Cardiac septum (tissue), 1 donor: ENCODE results near the gene FTH1. TPM values are rescaled to one million over a fixed set of nuclear protein-coding genes. Genes with fewer than 3 reads are reported as not detected.
"Not testable (repeated sequence)": the region's sequence is repeated elsewhere in the genome, so short reads cannot be mapped to it uniquely, and the experiment has no call there.

Source experiments
- DNase-seq: peaks from one replicate; pipeline ENCODE4 v3.0.0-alpha.2; 2020; ENCODE audit warnings: low spot score
- intact Hi-C: fragments of 100-400 bp; cut with DNase I; formaldehyde crosslinking; loops from one replicate; pipeline ENCODE4 v1.14.0; 2022
- long read RNA-seq: library from polyadenylated mRNA; unstranded; transcript quantifications from one replicate; pipeline ENCODE4 v2.0.0, GENCODE V29; 2021
- total RNA-seq: library from RNA; stranded (reverse); fragmentation: NEBNext Ultra II Directional; extraction: Animal tissue kit (Norgen Biotek cat#: 25700); gene quantifications from one replicate; pipeline ENCODE4 v1.2.1, GENCODE V29; 2021
- donor health status: DM: no; HTN: no; CAD: no.

FTH1 gene
- total RNA-seq = 3,174 TPM
- long read RNA-seq, transcript FTH1-201 (4 exons, 1,229 nt) = major isoform, 2,376 of 2,423 reads
- long read RNA-seq, partial matches to known transcripts = 25 of 2,423 reads
- long read RNA-seq, other reads (novel, unspliced or antisense) = 13 of 2,423 reads

DNA sequence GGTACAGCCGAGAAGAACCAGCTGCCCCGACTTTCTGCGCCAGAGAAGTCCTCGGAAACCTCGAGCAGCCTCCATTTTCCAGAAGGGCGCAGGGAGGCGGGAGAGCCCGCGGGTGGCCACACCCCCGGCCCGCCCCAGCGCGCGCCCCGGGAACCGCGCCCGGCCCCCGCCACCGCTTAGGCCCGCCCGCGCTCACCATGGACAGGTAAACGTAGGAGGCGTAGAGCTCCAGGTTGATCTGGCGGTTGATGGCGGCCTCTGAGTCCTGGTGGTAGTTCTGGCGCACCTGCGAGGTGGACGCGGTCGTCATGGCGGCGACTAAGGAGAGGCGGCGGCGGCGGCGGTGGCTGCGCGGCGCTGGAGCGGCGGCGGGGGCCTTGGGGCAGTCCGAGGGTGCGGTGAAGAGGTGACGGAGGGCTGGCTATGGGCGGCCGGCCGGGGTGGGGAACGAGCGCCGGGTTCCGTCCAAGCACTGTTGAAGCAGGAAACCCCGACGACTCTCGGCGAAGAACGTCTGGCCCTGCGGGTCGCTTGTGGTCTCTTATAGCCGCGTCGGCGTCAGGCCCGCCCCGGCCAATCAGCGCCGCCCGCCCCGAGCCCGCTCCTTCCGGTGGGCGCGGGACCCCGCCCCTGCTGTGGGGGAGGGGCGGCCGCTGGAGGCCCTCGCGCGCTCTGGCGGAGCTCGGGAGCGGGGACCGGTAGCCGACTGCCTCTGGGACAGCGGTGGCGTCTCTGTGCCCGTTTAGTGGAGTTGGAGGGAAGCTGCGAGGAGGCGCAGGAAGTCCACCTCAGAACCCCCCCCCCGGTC, at the start of gene FTH1:
FTH1 (minus strand) TSS at position 519 of the 808 bp plus-strand sequence; CDS start at position 310, 209 bp downstream.
- intact Hi-C loops = loop anchor here (2.0 to 5.0 kb wide), 2 partner anchors 77 to 150 kb away; partner anchors contain the start of genes FADS1 and FADS3
- DNase-seq = peak; percentile 97

DNA sequence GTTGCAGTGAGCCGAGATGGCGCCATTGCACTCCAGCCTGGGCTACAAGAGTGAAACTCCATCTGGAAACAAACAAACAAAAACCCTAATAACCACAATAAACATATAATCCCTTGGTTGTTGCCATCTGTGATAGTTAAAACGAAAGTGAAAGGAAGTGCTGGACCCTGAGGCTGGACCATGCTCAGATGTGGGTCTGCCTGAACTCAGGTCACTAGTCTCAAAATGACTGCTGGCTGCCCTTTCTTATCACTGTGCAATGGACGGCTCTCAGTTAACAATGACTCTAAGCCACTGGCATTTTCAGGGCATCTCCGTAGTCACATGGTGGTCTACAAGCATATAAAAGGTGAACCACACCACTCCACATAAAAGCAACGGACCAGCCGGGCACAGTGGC, 48.2 kb upstream of the FTH1 start:
- intact Hi-C loops = no loop called here
- DNase-seq = no peak

DNA sequence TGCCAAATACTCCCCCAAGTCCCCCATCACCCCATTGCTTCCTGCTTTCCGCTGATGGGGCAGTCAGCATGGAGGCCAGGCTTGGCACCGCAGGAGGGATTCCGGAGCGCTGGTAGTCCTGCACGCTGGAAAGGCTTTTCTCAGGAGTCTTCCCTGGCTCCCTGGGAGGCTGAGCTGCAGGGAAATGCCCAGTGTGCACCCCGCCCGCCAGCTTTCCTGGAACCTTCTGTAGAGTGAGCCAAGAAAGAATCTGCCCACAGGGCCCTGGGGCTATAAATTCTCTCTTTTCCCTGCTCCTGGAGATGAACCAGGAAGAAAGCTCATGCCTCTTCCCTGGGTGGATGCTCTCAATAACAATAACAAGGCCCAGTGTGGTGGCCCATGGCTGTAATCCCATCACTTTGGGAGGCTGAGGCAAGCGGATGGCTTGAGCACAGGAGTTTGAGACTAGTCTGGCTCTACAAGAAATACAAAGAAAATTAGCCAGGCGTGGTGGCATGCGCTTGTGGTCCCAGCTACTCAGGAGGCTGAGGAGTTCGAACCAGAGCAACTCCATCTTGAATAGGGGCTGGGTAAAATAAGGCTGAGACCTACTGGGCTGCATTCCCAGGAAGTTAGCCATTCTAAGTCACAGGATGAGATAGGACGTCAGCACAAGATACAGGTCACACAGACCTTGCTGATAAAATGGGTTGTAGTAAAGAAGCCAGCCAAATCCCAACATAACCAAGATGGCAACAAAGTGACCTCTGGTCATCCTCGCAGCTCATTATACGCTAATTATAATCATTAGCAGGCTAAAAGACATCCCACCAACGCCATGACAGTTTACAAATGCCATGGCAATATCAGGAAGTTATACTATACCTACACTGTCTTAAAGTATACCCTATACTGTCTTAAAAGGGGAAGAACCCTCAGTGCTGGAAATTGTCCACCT, 46.4 kb upstream of the FTH1 start:
- DNase-seq = no peak
- intact Hi-C loops = no loop called here

DNA sequence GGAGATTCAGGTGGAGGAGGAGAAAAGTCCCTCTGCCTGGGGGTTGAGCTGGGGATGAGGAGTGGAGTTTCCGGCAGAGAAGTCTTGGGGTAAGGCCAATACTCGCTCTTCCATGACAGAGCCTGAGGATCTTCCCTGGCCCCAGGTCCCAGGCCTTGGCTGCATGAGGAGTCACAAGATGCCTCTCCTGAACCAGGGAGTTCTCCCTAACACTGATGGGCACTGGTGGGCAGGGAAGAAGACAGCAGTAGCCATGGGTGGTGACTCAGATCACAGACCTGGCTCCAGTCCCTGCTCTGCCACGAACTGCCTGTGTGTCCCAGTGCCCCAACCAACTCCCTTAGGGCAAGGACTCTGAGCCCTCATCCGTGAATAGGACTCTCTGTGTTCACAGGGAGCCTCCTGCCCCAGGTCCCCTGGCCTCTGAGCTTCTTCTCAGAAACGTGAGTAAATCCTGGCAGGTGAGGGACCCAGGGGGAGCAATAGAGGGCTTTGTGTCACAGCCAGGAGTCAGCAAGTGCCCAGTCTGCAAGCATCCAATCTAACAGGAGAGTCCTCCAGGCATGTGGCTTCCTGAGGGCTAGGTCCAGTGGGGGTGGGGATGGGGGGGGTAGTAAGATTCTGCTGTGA, 45.5 kb upstream of the FTH1 start:
- intact Hi-C loops = no loop called here
- no peak for DNase-seq

DNA sequence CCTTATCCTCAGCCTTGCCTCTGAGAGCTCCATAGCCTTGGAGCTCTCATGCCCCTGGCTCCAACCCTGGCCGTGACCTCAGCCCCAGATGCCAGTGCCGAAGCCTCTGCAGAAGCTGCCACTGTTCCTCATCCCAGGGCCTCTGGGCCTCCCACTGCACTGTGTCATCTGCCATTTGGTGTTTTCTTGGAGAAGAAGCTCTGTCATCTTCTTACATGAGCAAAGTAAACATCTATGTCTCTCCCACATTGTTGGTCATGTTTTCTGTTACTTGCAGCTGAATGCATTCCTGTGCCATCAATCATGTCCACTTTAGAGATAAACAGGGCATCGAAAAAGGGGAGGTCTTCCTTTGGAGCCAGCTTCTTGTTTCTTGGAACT, 45.0 kb upstream of the FTH1 start:
- intact Hi-C loops = no loop called here
- no peak for DNase-seq

DNA sequence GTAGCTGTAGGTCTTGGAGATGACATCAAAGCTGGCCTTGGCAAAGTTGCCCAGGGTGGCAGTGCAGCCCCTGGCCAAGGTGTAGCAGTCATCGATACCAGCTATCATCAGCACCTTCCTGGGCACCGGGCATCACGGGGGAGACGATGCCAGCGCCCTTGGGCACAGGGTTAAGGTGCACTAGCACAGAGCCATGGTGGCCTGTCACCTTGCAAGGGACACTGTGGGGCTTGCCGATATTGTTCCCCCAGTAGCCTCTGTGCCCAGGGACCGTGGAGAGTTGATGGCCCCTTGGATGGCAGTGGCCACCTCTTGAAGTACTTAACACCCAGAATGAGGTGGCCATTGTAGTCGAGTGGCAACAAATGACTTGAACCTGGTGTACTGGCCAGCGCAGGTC, 44.4 kb upstream of the FTH1 start:
- no peak for DNase-seq
- intact Hi-C loops = no loop called here

DNA sequence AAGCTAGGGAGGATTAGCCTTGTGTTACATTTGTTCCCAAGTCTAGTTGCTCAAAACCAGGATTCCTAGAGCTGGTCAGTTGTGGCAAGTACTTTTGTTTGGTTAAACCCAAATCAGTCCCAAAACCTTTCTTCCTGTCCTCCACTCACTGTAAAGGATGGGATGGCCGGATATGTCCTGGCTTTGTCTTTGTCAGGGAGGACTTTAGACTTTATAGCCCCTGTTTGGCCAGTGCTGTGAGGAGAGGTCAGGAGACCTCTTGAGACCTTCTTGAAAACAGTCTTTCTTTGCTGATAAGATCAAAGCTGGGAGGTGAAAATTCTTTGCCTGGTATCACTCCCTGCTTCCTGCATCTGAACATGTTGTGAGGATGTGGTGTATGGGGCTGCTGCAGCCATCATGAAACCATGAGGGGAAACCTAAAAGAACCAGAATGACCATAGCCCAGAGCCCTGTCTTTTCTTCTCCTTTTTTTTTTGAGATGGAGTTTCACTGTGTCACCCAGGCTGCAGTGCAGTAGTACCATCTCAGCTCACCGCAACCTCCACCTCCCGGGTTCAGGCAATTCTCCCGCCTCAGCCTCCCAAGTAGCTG, 43.6 kb upstream of the FTH1 start:
- intact Hi-C loops = no loop called here
- DNase-seq = no peak

DNA sequence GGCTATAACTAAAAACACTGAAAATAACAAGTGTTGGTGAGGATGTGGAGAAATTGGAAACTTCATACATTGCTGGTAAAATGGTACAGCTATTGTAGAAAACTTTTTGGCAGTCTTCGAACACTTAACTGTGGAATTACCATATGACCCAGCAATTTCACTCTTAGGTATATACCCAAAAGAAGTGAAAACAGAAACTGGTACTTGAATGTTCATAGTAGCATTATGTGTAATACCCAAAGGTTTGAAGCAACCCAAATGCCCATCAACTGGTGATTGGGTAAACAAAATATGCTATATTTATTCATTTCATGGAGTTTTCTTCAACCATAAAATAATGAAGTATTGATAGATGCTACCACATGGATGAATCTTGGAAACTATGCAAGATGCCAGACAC, 40.8 kb upstream of the FTH1 start:
- intact Hi-C loops = no loop called here
- DNase-seq = no peak

DNA sequence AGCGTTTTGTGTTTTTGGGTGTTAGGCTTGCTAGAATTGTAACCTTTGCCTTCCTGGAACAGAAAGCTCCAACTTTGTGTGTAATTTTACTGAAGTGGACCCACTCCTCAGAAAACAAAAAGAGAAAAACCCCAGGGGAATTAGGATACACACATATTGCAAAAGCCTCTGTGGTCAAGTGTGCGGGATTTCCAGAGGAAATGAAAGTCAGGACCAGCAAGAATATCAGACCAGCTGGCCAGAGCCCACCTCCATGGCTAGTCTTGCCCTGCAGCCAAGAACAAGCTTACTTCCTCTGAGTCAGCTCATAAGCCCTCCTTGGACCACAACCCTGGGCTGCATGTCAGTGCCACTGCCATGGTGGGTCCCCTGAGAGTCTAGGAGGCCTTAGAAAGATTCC, 37.0 kb upstream of the FTH1 start:
- DNase-seq = no peak
- intact Hi-C loops = no loop called here

DNA sequence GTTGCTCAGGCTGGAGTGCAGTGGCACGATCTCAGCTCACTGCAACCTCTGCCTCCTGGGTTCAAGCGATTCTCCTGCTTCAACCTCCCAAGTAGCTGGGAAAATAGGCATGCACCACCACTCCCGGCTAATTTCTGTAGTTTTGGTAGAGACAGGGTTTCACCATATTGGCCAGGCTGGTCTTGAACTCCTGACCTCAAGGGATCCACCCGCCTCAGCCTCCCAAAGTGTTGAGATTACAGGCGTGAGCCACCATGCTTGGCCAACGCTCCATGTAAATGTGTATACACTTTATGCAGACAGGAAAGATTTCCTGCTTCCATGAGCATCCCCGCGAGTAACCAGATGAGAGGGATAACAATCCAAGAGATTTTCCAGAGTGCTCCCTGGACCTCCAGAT, 34.8 kb upstream of the FTH1 start:
- intact Hi-C loops, DNase-seq: not testable (repeated sequence)

DNA sequence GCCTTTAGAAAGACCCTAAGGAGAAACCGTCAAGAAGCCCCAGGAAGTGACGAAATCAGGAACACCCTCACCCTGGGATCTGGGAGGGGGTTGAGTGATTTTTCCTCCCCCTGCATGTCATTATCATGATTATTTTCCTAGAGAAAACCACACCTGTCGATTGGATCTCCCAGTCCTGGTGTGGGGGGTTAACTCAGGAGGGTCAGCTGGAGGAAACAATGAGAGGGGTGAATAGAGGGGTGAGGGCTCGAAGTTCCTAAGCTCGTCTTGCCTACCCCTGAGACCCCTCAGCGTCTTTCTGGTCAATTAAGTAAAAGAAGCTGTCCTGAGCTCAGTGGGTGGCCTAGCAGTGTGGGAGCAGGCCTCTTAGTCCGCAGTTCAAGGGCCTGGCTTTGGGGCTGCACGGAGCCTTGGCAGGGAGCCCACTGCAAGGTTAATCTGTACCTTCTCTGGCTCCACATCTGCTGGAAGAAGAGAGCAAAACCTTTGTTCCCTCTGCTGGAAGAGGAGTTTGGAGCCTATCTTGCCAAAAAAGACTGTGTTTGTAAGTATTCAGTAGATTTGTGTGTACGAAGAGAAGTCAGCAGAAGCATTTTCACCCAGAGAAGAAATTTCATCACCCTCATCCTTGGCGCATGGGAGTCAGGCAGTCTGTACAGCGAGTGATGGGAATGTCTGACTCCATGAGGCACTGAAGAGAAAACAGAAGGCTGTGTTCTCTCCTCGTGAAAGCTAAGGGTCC, 34.2 kb upstream of the FTH1 start:
- intact Hi-C loops = no loop called here
- DNase-seq = no peak

DNA sequence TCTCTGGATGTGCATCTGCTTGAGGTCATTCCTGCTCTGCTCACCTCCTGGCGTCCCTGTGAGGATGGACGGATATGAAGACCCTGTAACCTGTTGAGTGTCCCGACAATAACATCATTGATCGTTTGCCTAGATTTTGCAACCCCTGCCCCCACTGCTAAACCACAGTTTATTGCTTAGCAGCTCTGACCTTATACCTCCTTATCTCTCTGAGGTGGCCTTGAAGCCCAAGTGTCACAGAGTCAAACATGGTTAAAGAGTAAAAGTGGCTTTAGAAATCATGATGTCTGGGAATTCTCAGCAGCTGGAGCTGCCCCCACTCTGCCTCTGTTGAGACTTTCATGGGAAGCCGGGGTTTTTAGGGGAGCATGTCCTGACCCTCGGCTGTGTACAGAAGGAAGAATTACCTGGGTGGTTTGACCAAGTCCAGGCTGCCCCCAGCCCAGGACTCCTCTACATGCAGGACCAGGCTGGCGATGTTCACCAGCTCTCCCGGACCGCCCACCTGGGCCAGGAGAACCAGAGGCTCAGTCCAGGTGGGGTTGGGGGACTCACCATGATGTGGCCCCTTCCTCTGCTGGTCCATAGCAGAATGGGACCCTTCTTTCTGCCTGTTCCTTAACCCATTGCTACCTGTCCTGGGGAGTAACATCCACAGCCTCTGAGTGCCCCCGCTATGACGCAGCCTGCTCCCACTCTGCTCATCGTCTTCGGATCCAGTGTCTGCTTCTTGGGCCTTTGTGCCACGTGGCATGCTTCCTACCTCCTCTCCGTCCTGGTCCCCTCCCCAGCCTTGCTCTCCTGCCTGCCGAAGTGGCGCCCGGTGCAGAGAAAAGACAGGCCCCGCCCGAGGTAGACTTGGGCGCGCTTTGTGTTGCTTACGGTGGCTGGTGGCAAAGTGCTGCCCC, 33.4 kb upstream of the FTH1 start:
- intact Hi-C loops = no loop called here
- no peak for DNase-seq

DNA sequence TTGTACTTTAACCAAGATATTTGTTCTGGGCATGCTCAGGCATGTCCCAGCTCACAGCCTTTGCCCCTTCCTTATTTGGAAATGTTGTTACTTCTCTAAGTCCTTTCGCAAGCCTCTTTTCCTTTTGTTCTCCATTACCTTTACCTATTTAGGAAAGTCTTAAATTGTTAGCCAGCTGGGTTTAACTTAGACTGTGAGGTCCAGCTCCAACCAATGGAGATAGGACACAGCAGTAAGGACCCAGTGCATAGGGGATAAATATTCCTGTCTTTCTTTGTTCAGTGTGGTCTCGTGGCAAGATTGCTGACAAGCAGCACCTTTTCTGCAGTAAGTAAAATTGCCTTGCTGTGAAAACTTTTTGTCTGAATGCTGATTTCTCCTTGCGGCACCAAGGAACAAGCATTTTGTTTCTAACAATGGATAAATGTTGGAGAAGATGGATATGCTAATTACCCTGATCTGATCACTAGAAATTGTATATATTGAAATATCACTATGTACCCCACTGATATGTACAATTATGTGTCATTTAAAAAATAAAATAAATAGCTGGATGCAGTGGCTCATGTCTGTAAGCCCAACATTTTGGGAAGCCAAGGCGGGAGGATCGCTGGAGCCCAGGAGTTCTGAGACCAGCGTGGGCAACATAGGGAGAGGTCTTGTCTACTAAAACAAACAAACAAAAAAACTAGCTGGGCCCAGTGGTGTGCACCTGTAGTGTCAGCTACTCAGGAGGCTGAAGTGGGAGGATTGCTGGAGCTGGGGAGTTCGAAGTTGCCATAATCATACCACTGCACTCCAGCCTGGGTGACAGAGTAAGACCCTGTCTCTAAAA, 31.9 kb upstream of the FTH1 start:
- intact Hi-C loops = no loop called here
- no peak for DNase-seq

DNA sequence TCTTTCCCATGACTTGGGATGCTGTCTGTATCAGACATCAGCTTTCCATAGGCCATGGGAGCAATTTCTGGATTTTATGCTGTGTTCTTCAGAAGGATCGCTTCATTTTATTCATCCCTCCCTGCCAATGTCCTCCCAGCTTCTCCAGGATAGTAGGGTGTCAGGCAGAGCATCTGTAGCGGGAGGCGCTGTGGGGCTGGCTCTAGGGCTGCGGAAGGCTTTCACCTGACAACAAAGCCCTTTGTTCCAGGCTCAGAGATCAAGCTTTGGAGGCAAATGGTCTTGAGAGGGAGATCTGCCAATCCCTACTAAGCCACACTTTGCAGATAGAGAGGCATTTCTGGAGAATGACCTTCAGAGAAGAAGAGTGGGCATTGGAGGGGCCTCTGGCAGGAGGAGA, 29.5 kb upstream of the FTH1 start:
- intact Hi-C loops = no loop called here
- no peak for DNase-seq

DNA sequence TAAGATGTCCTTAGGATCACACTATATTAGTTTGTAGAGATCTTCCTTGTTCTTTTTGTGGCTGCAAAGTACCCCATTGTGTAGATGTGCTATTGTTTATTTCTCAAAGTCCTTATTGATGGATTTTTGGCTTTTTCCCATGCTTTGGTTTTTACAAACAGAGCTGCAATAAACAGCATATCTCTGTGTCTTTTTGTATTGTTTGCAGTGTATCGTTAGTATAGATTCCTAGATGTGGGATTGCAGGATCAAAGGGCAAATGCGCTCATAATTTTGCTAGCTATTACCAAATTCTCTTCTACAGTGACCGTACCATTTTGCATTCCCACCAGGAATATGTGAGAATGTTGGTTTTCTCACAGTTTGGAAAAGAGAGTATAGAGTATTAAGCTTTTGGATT, 27.5 kb upstream of the FTH1 start:
- no peak for DNase-seq
- intact Hi-C loops = no loop called here

DNA sequence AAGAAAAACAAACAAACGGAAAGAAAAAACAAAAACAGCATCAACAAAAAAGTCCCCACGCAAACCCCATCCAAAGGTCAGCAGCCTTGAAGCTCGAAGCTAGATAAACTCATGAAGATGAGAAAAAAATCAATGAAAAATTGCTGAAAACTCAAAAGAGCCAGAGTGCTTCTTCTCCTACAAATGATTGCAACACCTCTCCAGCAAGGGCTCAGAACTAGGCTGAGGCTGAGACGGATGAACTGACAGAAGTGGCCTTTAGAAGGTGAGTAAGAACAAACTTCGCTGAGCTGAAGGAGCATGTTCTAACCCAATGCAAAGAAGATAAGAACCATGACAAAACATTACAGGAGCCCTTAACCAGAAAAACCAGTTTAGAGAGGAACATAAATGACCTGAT, 18.4 kb upstream of the FTH1 start:
- intact Hi-C loops = no loop called here
- no peak for DNase-seq

DNA sequence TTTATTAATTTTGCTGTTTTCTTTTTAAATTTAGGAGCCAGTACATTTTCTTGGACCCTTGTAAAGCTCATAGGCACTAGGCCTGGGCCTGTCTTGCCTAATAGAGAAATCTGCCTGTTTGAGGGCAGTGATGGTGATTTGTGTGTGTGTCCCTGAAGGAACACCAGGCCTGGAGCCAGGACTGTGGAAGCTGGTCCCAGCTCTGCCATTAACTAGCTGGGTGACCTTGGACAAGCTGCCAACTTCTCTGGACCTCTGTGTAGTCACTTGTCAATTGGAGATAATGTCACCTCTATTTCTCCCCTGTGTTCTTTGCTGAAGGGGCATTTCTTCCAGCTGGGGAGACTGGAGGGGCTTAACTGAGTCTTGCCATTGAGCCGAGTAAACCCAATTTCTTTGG, 16.0 kb upstream of the FTH1 start:
- intact Hi-C loops = no loop called here

More for the DNA sequence above, 16.0 kb upstream of the FTH1 start:
- DNase-seq = no peak
